Measurements from ENCODE around the gene ALK. TPM values are rescaled to one million over a fixed set of nuclear protein-coding genes. Genes with fewer than 3 reads are reported as not detected.

The ALK gene
- total RNA-seq, 1 donor, result under 0.01 TPM

DNA sequence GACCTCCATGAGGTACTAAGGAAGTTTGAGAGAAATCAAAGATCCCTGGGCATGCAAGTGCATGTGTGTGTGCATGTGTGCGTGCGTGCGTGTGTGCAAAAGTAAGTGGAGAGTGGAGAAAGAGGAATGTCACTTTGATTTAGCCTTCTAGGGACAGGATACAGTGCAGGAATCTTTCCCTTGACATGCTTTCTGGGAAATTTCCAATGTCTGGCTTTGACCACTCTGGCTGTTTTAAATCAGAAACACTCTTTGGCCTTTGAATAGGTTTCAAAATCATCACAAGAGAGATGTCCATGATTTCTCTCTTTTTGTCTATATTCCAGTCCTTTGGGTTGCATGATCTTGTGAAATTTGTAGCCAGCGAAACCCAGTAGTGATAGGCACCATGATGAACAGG, 162.0 kb downstream of the ALK start:
- DNase-seq (ENCODE audit: insufficient read length, low spot score, missing footprints), result no peak
- Histone ChIP-seq H3K4me2 (ENCODE audit: insufficient read depth, low read length) (no peak overlapping the region), H2AFZ (ENCODE audit: low read length) (no peak overlapping the region), H3K9me3 (ENCODE audit: low read depth, low read length) (no peaks in the 10 kb centered on the region), H4K20me1 (ENCODE audit: insufficient read depth, low read length) (no peaks in the 10 kb centered on the region), H3K27ac (ENCODE audit: low read depth, low read length) (no peak overlapping the region), H3K27me3 (ENCODE audit: insufficient read depth, low read length) (peaks cover 37% of the 10 kb centered on the region), H3K4me1 (ENCODE audit: insufficient read depth, low read length) (peaks cover under 1% of the 10 kb centered on the region), H3K4me3 (ENCODE audit: insufficient read depth, low read length) (no peak overlapping the region), H3K36me3 (ENCODE audit: insufficient read depth, low read length) (no peaks in the 10 kb centered on the region), H3K79me2 (ENCODE audit: insufficient read depth, low read length) (no peaks in the 10 kb centered on the region)
- TF ChIP-seq, protein P1, sequence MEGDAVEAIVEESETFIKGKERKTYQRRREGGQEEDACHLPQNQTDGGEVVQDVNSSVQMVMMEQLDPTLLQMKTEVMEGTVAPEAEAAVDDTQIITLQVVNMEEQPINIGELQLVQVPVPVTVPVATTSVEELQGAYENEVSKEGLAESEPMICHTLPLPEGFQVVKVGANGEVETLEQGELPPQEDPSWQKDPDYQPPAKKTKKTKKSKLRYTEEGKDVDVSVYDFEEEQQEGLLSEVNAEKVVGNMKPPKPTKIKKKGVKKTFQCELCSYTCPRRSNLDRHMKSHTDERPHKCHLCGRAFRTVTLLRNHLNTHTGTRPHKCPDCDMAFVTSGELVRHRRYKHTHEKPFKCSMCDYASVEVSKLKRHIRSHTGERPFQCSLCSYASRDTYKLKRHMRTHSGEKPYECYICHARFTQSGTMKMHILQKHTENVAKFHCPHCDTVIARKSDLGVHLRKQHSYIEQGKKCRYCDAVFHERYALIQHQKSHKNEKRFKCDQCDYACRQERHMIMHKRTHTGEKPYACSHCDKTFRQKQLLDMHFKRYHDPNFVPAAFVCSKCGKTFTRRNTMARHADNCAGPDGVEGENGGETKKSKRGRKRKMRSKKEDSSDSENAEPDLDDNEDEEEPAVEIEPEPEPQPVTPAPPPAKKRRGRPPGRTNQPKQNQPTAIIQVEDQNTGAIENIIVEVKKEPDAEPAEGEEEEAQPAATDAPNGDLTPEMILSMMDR (IDR thresholded peaks at IDR 0.05; ENCODE audit: extremely low read depth, low read depth, low read length), result no peak

DNA sequence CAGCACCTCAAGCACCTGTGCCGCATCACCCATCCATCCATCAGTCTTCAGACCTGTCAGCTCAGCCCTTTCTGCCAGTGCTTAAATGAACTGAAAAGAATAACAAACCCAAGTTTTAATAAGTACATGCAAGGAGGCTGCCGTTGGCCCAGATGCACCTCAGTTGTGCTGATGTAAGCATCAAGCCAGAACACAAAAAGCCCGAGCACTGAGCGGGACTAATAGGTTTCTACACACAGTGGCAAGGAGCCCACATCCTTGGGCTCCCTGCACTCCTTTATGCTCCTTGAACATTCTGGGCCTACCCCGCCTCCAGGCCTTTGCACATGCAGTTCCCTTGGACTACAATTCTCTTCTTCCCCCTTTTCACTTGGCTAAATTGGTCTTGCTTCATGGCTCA, 165.6 kb downstream of the ALK start:
- no peaks in the 10 kb centered on the region for H3K36me3 ChIP-seq (ENCODE audit: insufficient read depth, low read length)
- no peak overlapping the region for H3K27ac ChIP-seq (ENCODE audit: low read depth, low read length)
- no peak overlapping the region for H2AFZ ChIP-seq (ENCODE audit: low read length)
- peaks cover 15% of the 10 kb centered on the region for H3K4me1 ChIP-seq (ENCODE audit: insufficient read depth, low read length)
- TF ChIP-seq, protein P1 (IDR thresholded peaks at IDR 0.05; ENCODE audit: extremely low read depth, low read depth, low read length), result no peak
- H3K9me3 ChIP-seq (ENCODE audit: low read depth, low read length), result no peaks in the 10 kb centered on the region
- no peaks in the 10 kb centered on the region for H3K79me2 ChIP-seq (ENCODE audit: insufficient read depth, low read length)
- no peak for DNase-seq (ENCODE audit: insufficient read length, low spot score, missing footprints)
- no peak overlapping the region for H3K4me2 ChIP-seq (ENCODE audit: insufficient read depth, low read length)
- peaks cover 48% of the 10 kb centered on the region for H3K27me3 ChIP-seq (ENCODE audit: insufficient read depth, low read length)
- H4K20me1 ChIP-seq (ENCODE audit: insufficient read depth, low read length), result no peaks in the 10 kb centered on the region
- no peak overlapping the region for H3K4me3 ChIP-seq (ENCODE audit: insufficient read depth, low read length)

DNA sequence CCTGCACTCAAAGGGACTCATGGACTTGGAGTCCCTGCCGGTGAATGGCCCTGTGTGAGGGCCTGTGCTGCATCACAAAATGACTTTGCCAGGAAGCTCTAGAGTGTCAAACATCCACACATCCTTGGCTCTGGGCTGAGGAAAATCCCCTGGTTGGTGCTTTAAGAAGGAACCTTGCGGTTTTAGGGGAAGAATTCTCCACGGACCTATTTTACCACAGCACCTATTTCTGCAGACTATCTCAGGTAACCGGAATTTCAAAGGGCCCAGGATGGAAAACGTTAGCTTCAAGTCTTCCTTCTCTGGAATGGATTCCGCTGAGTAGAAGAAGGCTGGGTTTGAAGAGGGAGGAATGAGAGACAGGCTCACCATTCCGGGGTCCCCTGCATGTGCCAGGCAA, 166.2 kb downstream of the ALK start:
- Histone ChIP-seq H4K20me1 (ENCODE audit: insufficient read depth, low read length) (no peaks in the 10 kb centered on the region), H3K4me2 (ENCODE audit: insufficient read depth, low read length) (no peak overlapping the region), H3K9me3 (ENCODE audit: low read depth, low read length) (no peaks in the 10 kb centered on the region), H3K27me3 (ENCODE audit: insufficient read depth, low read length) (peaks cover 45% of the 10 kb centered on the region), H3K79me2 (ENCODE audit: insufficient read depth, low read length) (no peaks in the 10 kb centered on the region), H3K4me3 (ENCODE audit: insufficient read depth, low read length) (no peak overlapping the region), H3K27ac (ENCODE audit: low read depth, low read length) (no peak overlapping the region), H3K36me3 (ENCODE audit: insufficient read depth, low read length) (no peaks in the 10 kb centered on the region), H2AFZ (ENCODE audit: low read length) (no peak overlapping the region), H3K4me1 (ENCODE audit: insufficient read depth, low read length) (peaks cover 15% of the 10 kb centered on the region)
- TF ChIP-seq, protein P1 (IDR thresholded peaks at IDR 0.05; ENCODE audit: extremely low read depth, low read depth, low read length), result no peak
- DNase-seq (ENCODE audit: insufficient read length, low spot score, missing footprints), result no peak

DNA sequence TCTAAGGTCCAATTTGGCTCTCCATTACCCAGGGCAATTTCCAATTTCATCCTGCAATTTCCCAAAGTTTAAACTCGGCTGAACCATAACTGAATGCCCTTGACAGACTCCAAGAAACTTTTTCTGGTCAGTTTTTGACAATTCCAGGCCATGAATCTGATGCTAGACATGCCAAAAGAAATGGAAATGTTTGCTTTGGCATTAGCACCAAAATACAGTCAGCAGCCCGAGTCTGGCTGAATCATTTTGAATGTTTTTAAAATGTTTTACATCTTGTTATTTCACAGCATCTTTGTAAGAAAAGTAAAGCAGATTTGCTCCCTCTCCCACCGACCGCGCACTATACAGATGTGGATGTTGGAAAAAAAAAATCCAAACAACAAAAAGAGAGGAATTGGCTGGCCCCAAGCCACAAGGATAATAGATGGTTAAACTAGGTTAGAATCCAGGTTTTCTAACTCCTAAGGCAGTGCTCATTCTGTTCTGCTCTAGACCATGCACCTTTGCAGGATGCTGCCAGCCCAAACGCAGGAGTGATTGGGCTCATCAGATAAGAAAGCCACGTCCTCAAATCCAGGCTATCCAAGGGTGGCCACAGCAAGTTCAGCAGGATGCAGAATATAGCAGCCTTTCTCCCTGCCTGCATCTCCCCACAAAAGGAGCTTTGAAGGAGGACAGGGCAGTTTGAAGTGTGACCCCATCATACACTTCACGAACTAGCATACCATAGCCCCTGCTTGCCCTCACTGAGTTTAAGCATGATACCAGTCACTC, 167.5 kb downstream of the ALK start:
- Histone ChIP-seq H3K27me3 (ENCODE audit: insufficient read depth, low read length) (peaks cover 43% of the 10 kb centered on the region), H4K20me1 (ENCODE audit: insufficient read depth, low read length) (no peaks in the 10 kb centered on the region), H3K79me2 (ENCODE audit: insufficient read depth, low read length) (no peaks in the 10 kb centered on the region), H3K27ac (ENCODE audit: low read depth, low read length) (no peak overlapping the region), H3K4me1 (ENCODE audit: insufficient read depth, low read length) (peaks cover 15% of the 10 kb centered on the region), H2AFZ (ENCODE audit: low read length) (no peak overlapping the region), H3K9me3 (ENCODE audit: low read depth, low read length) (no peaks in the 10 kb centered on the region), H3K4me2 (ENCODE audit: insufficient read depth, low read length) (peak overlapping the region; percentile 1), H3K36me3 (ENCODE audit: insufficient read depth, low read length) (no peaks in the 10 kb centered on the region), H3K4me3 (ENCODE audit: insufficient read depth, low read length) (no peak overlapping the region)
- DNase-seq (ENCODE audit: insufficient read length, low spot score, missing footprints), result peak; percentile 90
- TF ChIP-seq, protein P1 (IDR thresholded peaks at IDR 0.05; ENCODE audit: extremely low read depth, low read depth, low read length), result no peak

Data from osteoblast (primary cell).